ENCODE results near the gene OR2J3.

DNA sequence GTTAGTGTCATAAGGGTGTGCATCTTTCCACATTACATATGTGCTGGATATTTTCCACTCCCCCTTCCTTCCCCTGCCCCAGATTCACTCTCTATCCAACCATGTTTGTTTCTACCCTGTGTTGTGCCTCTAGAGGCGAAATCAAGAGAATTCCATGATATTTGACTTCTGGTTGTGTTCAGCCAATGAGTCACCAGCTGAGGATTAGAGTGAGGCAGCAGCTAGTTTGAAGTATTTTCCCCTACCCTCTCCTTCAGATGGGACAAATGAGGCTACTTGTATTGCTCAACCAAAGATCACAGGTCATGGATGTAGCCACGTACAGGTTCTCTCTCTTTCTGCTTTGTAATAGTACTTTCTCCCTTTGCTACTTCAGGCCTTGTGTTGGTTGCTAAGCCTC lies 38.3 kb downstream of the OR2J3 start:
- TF ChIP-seq, protein P1, sequence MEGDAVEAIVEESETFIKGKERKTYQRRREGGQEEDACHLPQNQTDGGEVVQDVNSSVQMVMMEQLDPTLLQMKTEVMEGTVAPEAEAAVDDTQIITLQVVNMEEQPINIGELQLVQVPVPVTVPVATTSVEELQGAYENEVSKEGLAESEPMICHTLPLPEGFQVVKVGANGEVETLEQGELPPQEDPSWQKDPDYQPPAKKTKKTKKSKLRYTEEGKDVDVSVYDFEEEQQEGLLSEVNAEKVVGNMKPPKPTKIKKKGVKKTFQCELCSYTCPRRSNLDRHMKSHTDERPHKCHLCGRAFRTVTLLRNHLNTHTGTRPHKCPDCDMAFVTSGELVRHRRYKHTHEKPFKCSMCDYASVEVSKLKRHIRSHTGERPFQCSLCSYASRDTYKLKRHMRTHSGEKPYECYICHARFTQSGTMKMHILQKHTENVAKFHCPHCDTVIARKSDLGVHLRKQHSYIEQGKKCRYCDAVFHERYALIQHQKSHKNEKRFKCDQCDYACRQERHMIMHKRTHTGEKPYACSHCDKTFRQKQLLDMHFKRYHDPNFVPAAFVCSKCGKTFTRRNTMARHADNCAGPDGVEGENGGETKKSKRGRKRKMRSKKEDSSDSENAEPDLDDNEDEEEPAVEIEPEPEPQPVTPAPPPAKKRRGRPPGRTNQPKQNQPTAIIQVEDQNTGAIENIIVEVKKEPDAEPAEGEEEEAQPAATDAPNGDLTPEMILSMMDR (IDR thresholded peaks at IDR 0.05; ENCODE audit: low read depth, low read length, poor library complexity, severe bottlenecking) = no peak
- no peak for TF ChIP-seq EZH2phosphoT487 (IDR thresholded peaks at IDR 0.05; ENCODE audit: borderline replicate concordance, low read length)

All from DOHH2 (cell line).